OCI-LY3 (cell line): ENCODE data around the gene IQGAP2.

Experiments
- EZH2phosphoT487 ChIP-seq: fragments of 200-600 bp; shearing (Covaris generic); IDR thresholded peaks from 2 replicates; pipeline ENCODE4 v1.6.1; 2018; ENCODE audit warnings: antibody characterized with exemption, mixed run types, low read depth
- TF ChIP-seq, protein P1 (sequence below): fragments of 200-600, 300-600 bp; sonication (generic); IDR thresholded peaks from 2 replicates; pipeline ENCODE4 v1.5.1; 2014; ENCODE audit warnings: antibody characterized with exemption, low read length, low read depth

DNA sequence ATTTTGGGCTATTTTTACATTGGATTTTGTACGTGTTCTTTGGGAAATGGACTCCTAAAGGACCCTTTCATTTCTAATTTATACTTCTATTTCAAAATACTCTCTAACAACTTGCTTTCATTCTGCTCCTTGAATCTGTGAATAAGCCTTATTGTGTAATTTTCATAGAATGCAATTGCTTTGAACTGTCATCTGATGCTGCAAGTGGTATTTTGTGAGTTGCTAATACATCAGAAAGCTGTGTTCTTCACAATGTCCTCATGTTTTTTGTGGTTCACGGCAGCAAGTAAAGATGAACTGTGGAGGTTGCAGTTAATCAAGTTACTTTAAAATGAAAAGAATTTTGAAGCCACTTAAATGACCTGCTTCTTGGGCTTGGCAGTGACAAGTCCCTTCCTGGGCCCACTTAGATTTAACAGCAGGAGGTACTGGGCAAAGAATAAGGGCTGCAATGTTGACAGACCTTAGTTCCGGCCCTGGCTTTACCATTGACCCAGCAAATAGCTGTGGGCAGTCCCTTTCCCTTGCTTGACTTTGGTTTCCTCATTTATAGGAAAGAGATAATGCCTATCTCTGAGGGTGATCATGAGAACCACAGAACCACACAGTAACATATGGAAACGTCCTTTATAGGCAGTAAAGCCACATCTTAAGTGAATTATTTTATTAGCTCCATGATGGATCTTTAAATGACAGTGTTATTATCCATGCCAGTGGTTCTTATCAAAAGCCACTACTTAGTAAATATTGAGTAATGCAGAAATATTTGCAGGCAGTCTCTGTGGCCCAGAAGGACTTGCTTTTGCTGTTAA lies 54.8 kb downstream of the IQGAP2 start:
- TF ChIP-seq, protein P1, sequence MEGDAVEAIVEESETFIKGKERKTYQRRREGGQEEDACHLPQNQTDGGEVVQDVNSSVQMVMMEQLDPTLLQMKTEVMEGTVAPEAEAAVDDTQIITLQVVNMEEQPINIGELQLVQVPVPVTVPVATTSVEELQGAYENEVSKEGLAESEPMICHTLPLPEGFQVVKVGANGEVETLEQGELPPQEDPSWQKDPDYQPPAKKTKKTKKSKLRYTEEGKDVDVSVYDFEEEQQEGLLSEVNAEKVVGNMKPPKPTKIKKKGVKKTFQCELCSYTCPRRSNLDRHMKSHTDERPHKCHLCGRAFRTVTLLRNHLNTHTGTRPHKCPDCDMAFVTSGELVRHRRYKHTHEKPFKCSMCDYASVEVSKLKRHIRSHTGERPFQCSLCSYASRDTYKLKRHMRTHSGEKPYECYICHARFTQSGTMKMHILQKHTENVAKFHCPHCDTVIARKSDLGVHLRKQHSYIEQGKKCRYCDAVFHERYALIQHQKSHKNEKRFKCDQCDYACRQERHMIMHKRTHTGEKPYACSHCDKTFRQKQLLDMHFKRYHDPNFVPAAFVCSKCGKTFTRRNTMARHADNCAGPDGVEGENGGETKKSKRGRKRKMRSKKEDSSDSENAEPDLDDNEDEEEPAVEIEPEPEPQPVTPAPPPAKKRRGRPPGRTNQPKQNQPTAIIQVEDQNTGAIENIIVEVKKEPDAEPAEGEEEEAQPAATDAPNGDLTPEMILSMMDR: no peak
- TF ChIP-seq EZH2phosphoT487: no peak
